HCT116 (cell line): ENCODE data around the gene DAAM2. TPM values are rescaled to one million over a fixed set of nuclear protein-coding genes. Genes with fewer than 3 reads are reported as not detected.

Experiments
- ATAC-seq: fragments of 200-7000 bp; cut with Tn5 transposase; 2 replicates; pipeline ENCODE4 v1.9.1; 2020; ENCODE audit warnings: mild to moderate bottlenecking, moderate library complexity
- BruUV-seq: library from RNA; stranded (reverse); fragments of 400-500 nt; replicated peaks from 2 replicates; lab custom pipeline; 2021; lab: Mats Ljungman, UMichigan
- CTCF ChIA-PET: fragments of 300-600 bp; sonication (Branson Sonifier 250); formaldehyde crosslinking; loops from one replicate; lab custom pipeline; 2021; ENCODE audit warnings: antibody characterized with exemption; lab: Charles Lee
- POLR2A ChIA-PET: fragments of 300-600, 350-600 bp; sonication (Branson Sonifier 250); formaldehyde crosslinking; loops from one replicate; lab custom pipeline; 2021; ENCODE audit warnings: antibody characterized with exemption; lab: Charles Lee
- RAD21 ChIA-PET, 2 experiments: fragments of 300-600 bp; sonication (Branson Sonifier 250); formaldehyde crosslinking; loops; one replicate each; lab custom pipeline; 2023; ENCODE audit warnings: low total read pairs in 2 of 2; ENCODE audit not compliant: uncharacterized antibody in 2 of 2, unreplicated experiment in 2 of 2, low non-redundant PET in 1 of 2; lab: Charles Lee
- DNase-seq: peaks from one replicate; pipeline ENCODE4 v3.0.0-alpha.2; 2010; ENCODE audit warnings: low read depth, low spot score
- H2AFZ ChIP-seq: fragments of 200-600 bp; shearing (Covaris generic), sonication (generic); 2 replicates; pipeline ENCODE4 v1.6.1; 2017; ENCODE audit warnings: low read depth, mixed run types, mixed read lengths, antibody characterized with exemption, low read length; ENCODE audit not compliant: poor library complexity, severe bottlenecking
- H3K27ac ChIP-seq: 2 replicates; pipeline ENCODE4 v1.5.1; 2012; ENCODE audit warnings: low read depth, low read length
- H3K27me3 ChIP-seq: fragments of 200-600 bp; sonication (generic); 2 replicates; pipeline ENCODE4 v1.6.1; 2016; ENCODE audit warnings: mixed run types, low read length, mixed read lengths; ENCODE audit not compliant: insufficient read depth
- H3K36me3 ChIP-seq, 2 experiments: fragments of 200-500 bp in 1 of 2; fragments of 200-600 bp in 1 of 2; sonication (Bioruptor generic) in 1 of 2; sonication (generic) in 1 of 2; 2 replicates each; pipeline versions ENCODE4 v1.5.1 to v1.6.1; 2014 to 2016; ENCODE audit warnings: low read length in 2 of 2, inconsistent platforms in 1 of 2, mixed read lengths in 1 of 2, mixed run types in 1 of 2; ENCODE audit not compliant: insufficient read depth in 2 of 2, control insufficient read depth in 1 of 2
- H3K4me1 ChIP-seq, 2 experiments: fragments of 200-600 bp in 1 of 2; sonication (generic) in 1 of 2; 2 replicates each; pipeline versions ENCODE4 v1.5.1 to v1.6.1; 2012 to 2017; ENCODE audit warnings: low read length in 2 of 2, inconsistent platforms in 1 of 2, mild to moderate bottlenecking in 1 of 2, mixed read lengths in 1 of 2, mixed run types in 1 of 2, moderate library complexity in 1 of 2; ENCODE audit not compliant: insufficient read depth in 2 of 2, control insufficient read depth in 1 of 2
- H3K4me2 ChIP-seq: fragments of 200-600 bp; sonication (generic); 2 replicates; pipeline ENCODE4 v1.6.1; 2017; ENCODE audit warnings: mixed run types, low read length, mixed read lengths
- H3K4me3 ChIP-seq, 2 experiments: fragments of 200-600 bp in 1 of 2; sonication (generic) in 1 of 2; replicated peaks in 1 of 2; 2 replicates each; pipeline ENCODE4 v1.5.1; 2011 to 2016; ENCODE audit warnings: low read length in 2 of 2, control low read depth in 1 of 2, low read depth in 1 of 2, mild to moderate bottlenecking in 1 of 2, mixed read lengths in 1 of 2, mixed run types in 1 of 2
- H3K79me2 ChIP-seq: fragments of 200-600 bp; sonication (generic); 2 replicates; pipeline ENCODE4 v1.6.1; 2017; ENCODE audit warnings: mild to moderate bottlenecking, mixed run types, low read length, moderate library complexity, mixed read lengths; ENCODE audit not compliant: insufficient read depth
- H3K9ac ChIP-seq: fragments of 200-600 bp; sonication (generic); 2 replicates; pipeline ENCODE4 v1.6.1; 2016; ENCODE audit warnings: low read length, mixed read lengths
- H3K9me2 ChIP-seq: fragments of 200-600 bp; sonication (generic), shearing (Covaris generic); 2 replicates; pipeline ENCODE4 v1.6.1; 2017; ENCODE audit warnings: mixed run types, mild to moderate bottlenecking, moderate library complexity; ENCODE audit not compliant: insufficient read depth
- H3K9me3 ChIP-seq, 2 experiments: fragments of 200-500 bp in 1 of 2; fragments of 200-600 bp in 1 of 2; sonication (Bioruptor generic) in 1 of 2; sonication (generic) in 1 of 2; 2 replicates each; pipeline ENCODE4 v1.6.1; 2014 to 2017; ENCODE audit warnings: low read length in 2 of 2, mixed read lengths in 2 of 2, inconsistent platforms in 1 of 2, low read depth in 1 of 2, mild to moderate bottlenecking in 1 of 2, mixed run types in 1 of 2, moderate library complexity in 1 of 2; ENCODE audit not compliant: control insufficient read depth in 1 of 2, insufficient read depth in 1 of 2
- H4K20me1 ChIP-seq: fragments of 200-600 bp; sonication (generic), shearing (Covaris generic); 2 replicates; pipeline ENCODE4 v1.6.1; 2017; ENCODE audit warnings: mixed run types, mild to moderate bottlenecking, moderate library complexity; ENCODE audit not compliant: insufficient read depth
- CEBPB ChIP-seq: IDR thresholded peaks from 2 replicates; pipeline ENCODE4 v1.6.1; 2012; ENCODE audit warnings: low read depth
- EZH2phosphoT487 ChIP-seq: fragments of 200-600 bp; IDR thresholded peaks from 2 replicates; pipeline ENCODE4 v1.6.1; 2018; ENCODE audit warnings: antibody characterized with exemption, borderline replicate concordance
- POLR2A ChIP-seq: IDR thresholded peaks from 2 replicates; pipeline ENCODE4 v1.7.0; 2011; ENCODE audit warnings: borderline replicate concordance; ENCODE audit not compliant: insufficient read depth, insufficient read length; ENCODE audit errors: extremely low read depth
- POLR2AphosphoS5 ChIP-seq: IDR thresholded peaks from 2 replicates; pipeline ENCODE4 v1.6.1; 2011; ENCODE audit warnings: mild to moderate bottlenecking, low read depth, low read length, moderate library complexity
- RAD21 ChIP-seq: IDR thresholded peaks from 2 replicates; pipeline ENCODE4 v1.6.1; 2012; ENCODE audit warnings: low read depth, mild to moderate bottlenecking
- SIN3A ChIP-seq: IDR thresholded peaks from 2 replicates; pipeline ENCODE4 v1.6.1; 2012; ENCODE audit warnings: low read depth
- SRF ChIP-seq: IDR thresholded peaks from 2 replicates; pipeline ENCODE4 v1.6.1; 2012; ENCODE audit warnings: low read depth
- TCF7L2 ChIP-seq: IDR thresholded peaks from 2 replicates; pipeline ENCODE4 v1.7.0; 2011; ENCODE audit warnings: borderline replicate concordance, inconsistent platforms; ENCODE audit not compliant: insufficient read depth, insufficient read length; ENCODE audit errors: extremely low read depth
- YY1 ChIP-seq: IDR thresholded peaks from 2 replicates; pipeline ENCODE4 v1.6.1; 2011; ENCODE audit warnings: low read length, low read depth, moderate library complexity, mild to moderate bottlenecking; ENCODE audit not compliant: insufficient replicate concordance; ENCODE audit errors: extremely low read depth
- ZFX ChIP-seq: fragments of 450-650 bp; IDR thresholded peaks from 2 replicates; pipeline ENCODE4 v1.6.1; 2017
- ZNF274 ChIP-seq: fragments of 200-500 bp; sonication (Bioruptor generic); IDR thresholded peaks from 2 replicates; pipeline ENCODE4 v1.6.1; 2014; ENCODE audit warnings: mild to moderate bottlenecking, low read depth, low read length, inconsistent platforms
- intact Hi-C: fragments of 100-400 bp; cut with micrococcal nuclease; formaldehyde crosslinking; loops from 2 replicates; pipeline ENCODE4 v1.10.0; 2022
- total RNA-seq: library from RNA; stranded (reverse); gene quantifications from one replicate; pipeline ENCODE4 v1.2.1, GENCODE V29; 2021; ENCODE audit not compliant: unreplicated experiment
- TF ChIP-seq, protein P1 (sequence below): IDR thresholded peaks from 2 replicates; pipeline ENCODE4 v1.6.1; 2012
- TF ChIP-seq, protein P2 (sequence below), 3 experiments: fragments of 200-600 bp in 1 of 3; sonication (generic) in 1 of 3; IDR thresholded peaks in 2 of 3; conservative IDR thresholded peaks in 1 of 3; 2 replicates each; pipeline ENCODE4 v1.5.1; 2012 to 2017; ENCODE audit warnings: low read depth in 2 of 3, low read length in 2 of 3, antibody characterized with exemption in 1 of 3, borderline replicate concordance in 1 of 3, control low read depth in 1 of 3, mild to moderate bottlenecking in 1 of 3, mixed read lengths in 1 of 3, mixed run types in 1 of 3, moderate library complexity in 1 of 3; ENCODE audit not compliant: insufficient read depth in 1 of 3
- TF ChIP-seq, protein P3 (sequence below): IDR thresholded peaks from 2 replicates; pipeline ENCODE4 v1.6.1; 2011; ENCODE audit warnings: mild to moderate bottlenecking, low read length, moderate library complexity; ENCODE audit not compliant: insufficient replicate concordance; ENCODE audit errors: extremely low read depth

Gene DAAM2
- total RNA-seq, 1 experiment from 2014 or later: not detected

DNA sequence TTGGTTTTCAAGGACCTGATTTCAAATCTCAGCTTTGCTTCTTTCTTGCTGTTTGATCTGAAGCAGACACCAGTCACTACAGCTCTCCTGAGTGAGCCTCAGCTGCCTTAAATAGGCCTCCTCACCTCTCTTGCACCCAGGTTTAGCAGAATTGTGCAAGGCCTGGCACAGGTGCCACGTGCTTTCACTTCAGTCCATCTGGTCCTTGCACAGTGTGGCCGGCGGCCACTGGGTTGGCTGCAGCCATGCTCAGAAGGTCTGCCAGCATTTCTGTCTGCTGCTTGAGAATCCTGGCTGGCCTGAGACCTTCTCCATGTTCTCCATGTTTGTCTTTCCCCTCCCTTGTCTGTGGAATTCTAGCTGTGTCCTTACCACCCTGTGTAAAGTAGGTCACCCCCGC, 14.5 kb upstream of the DAAM2 start:
- Histone ChIP-seq H3K4me3 (no peak overlapping the region), H3K79me2 (no peaks in the 10 kb centered on the region), H3K9me2 (no peaks in the 10 kb centered on the region), H3K27me3 (peaks cover 46% of the 10 kb centered on the region; the same call in 1 of the 2 replicates), H2AFZ (no peak overlapping the region), H3K4me1 (no peaks in the 10 kb centered on the region), H3K36me3 (no peaks in the 10 kb centered on the region), H3K9ac (no peak overlapping the region), H3K9me3 (no peaks in the 10 kb centered on the region), H4K20me1 (no peaks in the 10 kb centered on the region), H3K27ac (no peak overlapping the region), H3K4me2 (no peak overlapping the region)
- ATAC-seq (no peak), DNase-seq (no peak)
- intact Hi-C loops: no loop called here
- ChIA-PET CTCF (no interaction called here), RAD21 (no interaction called here), POLR2A (no interaction called here)
- TF ChIP-seq SIN3A (no peak), POLR2A (no peak), YY1 (no peak), TCF7L2 (no peak), EZH2phosphoT487 (no peak), SRF (no peak), ZNF274 (no peak), RAD21 (no peak), POLR2AphosphoS5 (no peak), CEBPB (no peak), ZFX (no peak)
- TF ChIP-seq, protein P1, sequence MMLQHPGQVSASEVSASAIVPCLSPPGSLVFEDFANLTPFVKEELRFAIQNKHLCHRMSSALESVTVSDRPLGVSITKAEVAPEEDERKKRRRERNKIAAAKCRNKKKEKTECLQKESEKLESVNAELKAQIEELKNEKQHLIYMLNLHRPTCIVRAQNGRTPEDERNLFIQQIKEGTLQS: no peak
- TF ChIP-seq, protein P2, sequence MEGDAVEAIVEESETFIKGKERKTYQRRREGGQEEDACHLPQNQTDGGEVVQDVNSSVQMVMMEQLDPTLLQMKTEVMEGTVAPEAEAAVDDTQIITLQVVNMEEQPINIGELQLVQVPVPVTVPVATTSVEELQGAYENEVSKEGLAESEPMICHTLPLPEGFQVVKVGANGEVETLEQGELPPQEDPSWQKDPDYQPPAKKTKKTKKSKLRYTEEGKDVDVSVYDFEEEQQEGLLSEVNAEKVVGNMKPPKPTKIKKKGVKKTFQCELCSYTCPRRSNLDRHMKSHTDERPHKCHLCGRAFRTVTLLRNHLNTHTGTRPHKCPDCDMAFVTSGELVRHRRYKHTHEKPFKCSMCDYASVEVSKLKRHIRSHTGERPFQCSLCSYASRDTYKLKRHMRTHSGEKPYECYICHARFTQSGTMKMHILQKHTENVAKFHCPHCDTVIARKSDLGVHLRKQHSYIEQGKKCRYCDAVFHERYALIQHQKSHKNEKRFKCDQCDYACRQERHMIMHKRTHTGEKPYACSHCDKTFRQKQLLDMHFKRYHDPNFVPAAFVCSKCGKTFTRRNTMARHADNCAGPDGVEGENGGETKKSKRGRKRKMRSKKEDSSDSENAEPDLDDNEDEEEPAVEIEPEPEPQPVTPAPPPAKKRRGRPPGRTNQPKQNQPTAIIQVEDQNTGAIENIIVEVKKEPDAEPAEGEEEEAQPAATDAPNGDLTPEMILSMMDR (IDR thresholded peaks at IDR 0.05 in 2 of 3, conservative IDR thresholded peaks at IDR 0.05 in 1 of 3; ENCODE audit: borderline replicate concordance in 1 of 3, insufficient read depth in 1 of 3, low read depth in 2 of 3, low read length in 2 of 3): no peak
- TF ChIP-seq, protein P3, sequence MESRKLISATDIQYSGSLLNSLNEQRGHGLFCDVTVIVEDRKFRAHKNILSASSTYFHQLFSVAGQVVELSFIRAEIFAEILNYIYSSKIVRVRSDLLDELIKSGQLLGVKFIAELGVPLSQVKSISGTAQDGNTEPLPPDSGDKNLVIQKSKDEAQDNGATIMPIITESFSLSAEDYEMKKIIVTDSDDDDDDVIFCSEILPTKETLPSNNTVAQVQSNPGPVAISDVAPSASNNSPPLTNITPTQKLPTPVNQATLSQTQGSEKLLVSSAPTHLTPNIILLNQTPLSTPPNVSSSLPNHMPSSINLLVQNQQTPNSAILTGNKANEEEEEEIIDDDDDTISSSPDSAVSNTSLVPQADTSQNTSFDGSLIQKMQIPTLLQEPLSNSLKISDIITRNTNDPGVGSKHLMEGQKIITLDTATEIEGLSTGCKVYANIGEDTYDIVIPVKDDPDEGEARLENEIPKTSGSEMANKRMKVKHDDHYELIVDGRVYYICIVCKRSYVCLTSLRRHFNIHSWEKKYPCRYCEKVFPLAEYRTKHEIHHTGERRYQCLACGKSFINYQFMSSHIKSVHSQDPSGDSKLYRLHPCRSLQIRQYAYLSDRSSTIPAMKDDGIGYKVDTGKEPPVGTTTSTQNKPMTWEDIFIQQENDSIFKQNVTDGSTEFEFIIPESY: no peak
- no TSS peak for BruUV-seq
